ENCODE measurements around the gene FABP3.
A peak's percentile ranks its signal among the peaks of the same experiment; 100 is the strongest.

FABP3 gene

GRCh38 chr1:31344503-31344902 lies 28.4 kb downstream of the FABP3 start:
- in situ Hi-C loops (cut with HindIII; ENCODE audit: low pct_ligation_motif_present, low pct_unique_long_range_greater_than_20kb, low sequenced_read_pairs): no loop called here
- DNase-seq: no peak

- DNase-seq: no peak
- in situ Hi-C loops (cut with HindIII; ENCODE audit: low pct_ligation_motif_present, low pct_unique_long_range_greater_than_20kb, low sequenced_read_pairs): no loop called here
These were observed 36.0 kb downstream of the FABP3 start for GRCh38 chr1:31336687-31337467.

GRCh38 chr1:31335007-31335406 lies 37.9 kb downstream of the FABP3 start:
- peak; percentile 46 for DNase-seq
- in situ Hi-C loops (cut with HindIII; ENCODE audit: low pct_ligation_motif_present, low pct_unique_long_range_greater_than_20kb, low sequenced_read_pairs): no loop called here

GRCh38 chr1:31327381-31327780 lies 45.5 kb downstream of the FABP3 start:
- no peak for DNase-seq
- in situ Hi-C loops (cut with HindIII; ENCODE audit: low pct_ligation_motif_present, low pct_unique_long_range_greater_than_20kb, low sequenced_read_pairs): no loop called here

- in situ Hi-C loops (cut with HindIII; ENCODE audit: low pct_ligation_motif_present, low pct_unique_long_range_greater_than_20kb, low sequenced_read_pairs): no loop called here
- no peak for DNase-seq
These were observed 46.4 kb downstream of the FABP3 start for GRCh38 chr1:31326461-31326860.

GRCh38 chr1:31324992-31325391 lies 47.9 kb downstream of the FABP3 start:
- in situ Hi-C loops (cut with HindIII; ENCODE audit: low pct_ligation_motif_present, low pct_unique_long_range_greater_than_20kb, low sequenced_read_pairs): no loop called here
- DNase-seq: no peak

- in situ Hi-C loops (cut with HindIII; ENCODE audit: low pct_ligation_motif_present, low pct_unique_long_range_greater_than_20kb, low sequenced_read_pairs): no loop called here
- DNase-seq: no peak
These were observed 48.8 kb downstream of the FABP3 start for GRCh38 chr1:31324093-31324492.

- in situ Hi-C loops (cut with HindIII; ENCODE audit: low pct_ligation_motif_present, low pct_unique_long_range_greater_than_20kb, low sequenced_read_pairs): no loop called here
- DNase-seq: no peak
These were observed 54.7 kb downstream of the FABP3 start for GRCh38 chr1:31318146-31318545.

- DNase-seq: no peak
- in situ Hi-C loops (cut with HindIII; ENCODE audit: low pct_ligation_motif_present, low pct_unique_long_range_greater_than_20kb, low sequenced_read_pairs): no loop called here
These were observed 57.0 kb downstream of the FABP3 start for GRCh38 chr1:31315902-31316301.

Measured in ACHN (cell line).